Measurements from ENCODE around the gene UGDH. TPM values are rescaled to one million over a fixed set of nuclear protein-coding genes. Genes with fewer than 3 reads are reported as not detected.

The UGDH gene
- total RNA-seq = 30.8 and 38.0 TPM in 2 replicates

GRCh38 chr4:39527296-39528060 is at the start of gene UGDH:
UGDH (minus strand) TSS chr4:39527439; CDS start chr4:39521512, 5,927 bp downstream.

DNA sequence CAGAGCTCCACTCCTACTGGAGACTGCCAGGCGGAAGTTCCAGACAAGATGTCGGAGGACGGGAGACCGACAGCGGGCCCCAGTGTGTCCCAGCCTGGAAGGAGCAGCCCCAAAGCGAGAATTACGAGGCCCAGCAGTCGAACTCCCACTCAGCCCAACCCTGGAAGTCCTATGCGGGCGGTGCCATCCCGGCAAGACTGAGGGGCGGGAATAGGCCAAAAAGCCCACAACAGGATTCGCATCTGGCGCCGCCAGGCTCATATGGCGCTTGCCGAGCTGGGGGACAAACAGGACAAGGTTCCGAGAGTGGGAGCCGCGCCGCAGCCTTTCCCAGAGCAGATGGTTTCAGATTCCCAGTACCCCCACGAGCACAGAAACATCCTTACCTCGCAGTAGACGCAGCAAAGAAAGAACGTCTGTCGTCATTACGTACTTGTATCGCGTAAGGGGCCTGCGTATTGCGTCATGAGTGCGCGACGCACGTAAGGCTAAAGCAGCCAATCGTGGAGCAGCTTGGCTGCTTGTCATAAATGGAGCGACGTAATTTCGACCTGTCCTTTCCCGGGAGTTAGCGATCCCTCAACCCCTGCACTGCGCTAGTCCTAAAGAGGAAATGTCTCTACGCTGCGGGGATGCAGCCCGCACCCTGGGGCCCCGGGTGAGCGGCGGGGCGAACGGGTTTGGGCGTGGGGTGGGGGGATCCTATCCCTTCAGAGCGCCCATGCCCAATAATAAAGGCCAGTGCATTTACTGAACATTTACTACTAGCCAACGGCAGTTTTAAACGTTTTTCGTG is 68.5 kb downstream of the UGDH start, which contains the start of the genes LIAS and RPL9:
LIAS (plus strand) TSS at position 552 of the 796 bp plus-strand sequence; CDS start at position 614, 62 bp downstream.
RPL9 (minus strand) TSS at position 418 of the 796 bp plus-strand sequence. CDS start 483 bp downstream, outside the sequence.

Other genes starting within 250 kb of the UGDH start
- gene RFC1, start 161.1 kb downstream of the UGDH start, total RNA-seq = 58.4 and 63.0 TPM in 2 replicates
- under 0.01 and 0.22 TPM in 2 replicates for gene KLB, start 120.5 kb downstream of the UGDH start, total RNA-seq
- gene RPL9, start 68.5 kb downstream of the UGDH start, total RNA-seq = 2,848 and 3,678 TPM in 2 replicates
- gene LIAS, start 68.4 kb downstream of the UGDH start, total RNA-seq = 3.8 and 5.1 TPM in 2 replicates
- 21.7 and 33.5 TPM in 2 replicates for gene SMIM14, start 111.4 kb upstream of the UGDH start, total RNA-seq
- gene UBE2K, start 170.7 kb upstream of the UGDH start, total RNA-seq = 15.0 and 17.3 TPM in 2 replicates